Fibroblast of mammary gland (primary cell): ENCODE results near the gene USP16.

Experiments
- DNase-seq: peaks from one replicate; pipeline ENCODE4 v3.0.0-alpha.2; 2010; ENCODE audit warnings: low read depth
- H3K4me3 ChIP-seq: 2 replicates; pipeline ENCODE4 v1.5.1; 2011; ENCODE audit warnings: low read depth, mild to moderate bottlenecking, low read length, moderate library complexity; ENCODE audit not compliant: control insufficient read depth
- TF ChIP-seq, protein P1 (sequence below): conservative IDR thresholded peaks from 2 replicates; pipeline ENCODE4 v1.5.1; 2011; ENCODE audit warnings: low read depth, low read length, inconsistent platforms; ENCODE audit not compliant: control insufficient read depth, insufficient read depth

The USP16 gene

DNA sequence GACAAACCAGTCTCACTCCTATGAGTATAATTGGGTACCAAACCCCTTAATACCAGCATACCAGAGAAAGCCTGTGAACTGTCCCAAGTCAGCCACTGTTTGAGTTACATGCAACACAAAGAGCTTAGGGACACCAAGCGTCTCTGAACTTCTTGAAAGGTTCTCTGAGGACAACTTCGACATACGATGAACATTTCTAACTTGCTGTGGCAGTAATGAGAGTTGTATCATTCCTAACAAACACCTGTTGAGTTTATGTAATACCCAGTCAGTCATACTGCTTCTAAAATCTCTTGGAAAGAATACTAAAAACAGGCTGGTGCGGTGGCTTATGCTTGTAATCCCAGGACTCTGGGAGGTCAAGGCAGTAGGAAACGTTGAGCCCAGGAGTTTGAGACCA lies 30.6 kb downstream of the USP16 start:
- no peak overlapping the region for H3K4me3 ChIP-seq
- TF ChIP-seq, protein P1, sequence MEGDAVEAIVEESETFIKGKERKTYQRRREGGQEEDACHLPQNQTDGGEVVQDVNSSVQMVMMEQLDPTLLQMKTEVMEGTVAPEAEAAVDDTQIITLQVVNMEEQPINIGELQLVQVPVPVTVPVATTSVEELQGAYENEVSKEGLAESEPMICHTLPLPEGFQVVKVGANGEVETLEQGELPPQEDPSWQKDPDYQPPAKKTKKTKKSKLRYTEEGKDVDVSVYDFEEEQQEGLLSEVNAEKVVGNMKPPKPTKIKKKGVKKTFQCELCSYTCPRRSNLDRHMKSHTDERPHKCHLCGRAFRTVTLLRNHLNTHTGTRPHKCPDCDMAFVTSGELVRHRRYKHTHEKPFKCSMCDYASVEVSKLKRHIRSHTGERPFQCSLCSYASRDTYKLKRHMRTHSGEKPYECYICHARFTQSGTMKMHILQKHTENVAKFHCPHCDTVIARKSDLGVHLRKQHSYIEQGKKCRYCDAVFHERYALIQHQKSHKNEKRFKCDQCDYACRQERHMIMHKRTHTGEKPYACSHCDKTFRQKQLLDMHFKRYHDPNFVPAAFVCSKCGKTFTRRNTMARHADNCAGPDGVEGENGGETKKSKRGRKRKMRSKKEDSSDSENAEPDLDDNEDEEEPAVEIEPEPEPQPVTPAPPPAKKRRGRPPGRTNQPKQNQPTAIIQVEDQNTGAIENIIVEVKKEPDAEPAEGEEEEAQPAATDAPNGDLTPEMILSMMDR, result no peak
- no peak for DNase-seq

DNA sequence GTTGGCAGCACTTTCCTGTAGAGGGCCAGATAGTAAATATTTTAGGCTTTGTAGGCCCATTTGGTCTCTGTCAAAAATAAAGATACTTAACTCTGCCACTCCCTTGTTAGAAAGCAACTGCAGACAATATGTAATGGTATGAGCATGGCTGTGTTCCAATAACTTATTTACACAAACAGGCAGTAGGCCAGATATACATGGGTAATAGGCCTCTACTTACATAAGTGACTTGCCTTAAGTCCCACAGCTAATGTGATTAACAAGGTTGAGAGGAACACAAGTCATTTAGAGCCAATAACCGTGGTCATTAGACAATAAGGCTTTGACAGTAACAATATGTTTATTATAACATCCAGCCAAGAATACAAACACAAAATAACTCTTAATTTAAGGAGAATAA lies 31.5 kb downstream of the USP16 start:
- no peak overlapping the region for H3K4me3 ChIP-seq
- peak; percentile 12 for DNase-seq
- TF ChIP-seq, protein P1, result no peak

DNA sequence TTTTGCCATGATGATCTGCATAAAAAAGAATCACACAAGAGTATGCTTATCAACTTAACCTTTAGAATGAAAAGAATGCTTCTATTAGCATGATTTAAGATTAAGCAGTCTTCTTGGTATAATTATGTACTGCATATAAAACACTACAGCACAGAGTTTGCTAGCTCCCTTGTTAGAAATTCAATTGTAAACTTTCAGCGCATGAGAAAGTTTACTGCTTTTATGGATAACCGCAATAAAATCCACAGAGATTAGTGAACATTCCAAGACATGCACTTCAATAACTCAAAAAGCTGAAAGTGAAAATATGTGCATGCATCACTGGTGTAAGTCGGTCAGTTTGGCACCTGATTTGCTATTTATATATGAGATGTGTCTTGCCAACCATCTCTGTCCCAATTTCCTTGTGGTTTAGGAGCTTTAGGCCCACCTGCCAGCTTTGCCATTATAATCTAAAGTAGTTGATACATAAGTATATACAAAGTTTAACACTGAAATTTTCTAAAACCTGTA lies 32.1 kb downstream of the USP16 start:
- TF ChIP-seq, protein P1, result no peak
- H3K4me3 ChIP-seq, result no peak overlapping the region
- DNase-seq, result no peak

DNA sequence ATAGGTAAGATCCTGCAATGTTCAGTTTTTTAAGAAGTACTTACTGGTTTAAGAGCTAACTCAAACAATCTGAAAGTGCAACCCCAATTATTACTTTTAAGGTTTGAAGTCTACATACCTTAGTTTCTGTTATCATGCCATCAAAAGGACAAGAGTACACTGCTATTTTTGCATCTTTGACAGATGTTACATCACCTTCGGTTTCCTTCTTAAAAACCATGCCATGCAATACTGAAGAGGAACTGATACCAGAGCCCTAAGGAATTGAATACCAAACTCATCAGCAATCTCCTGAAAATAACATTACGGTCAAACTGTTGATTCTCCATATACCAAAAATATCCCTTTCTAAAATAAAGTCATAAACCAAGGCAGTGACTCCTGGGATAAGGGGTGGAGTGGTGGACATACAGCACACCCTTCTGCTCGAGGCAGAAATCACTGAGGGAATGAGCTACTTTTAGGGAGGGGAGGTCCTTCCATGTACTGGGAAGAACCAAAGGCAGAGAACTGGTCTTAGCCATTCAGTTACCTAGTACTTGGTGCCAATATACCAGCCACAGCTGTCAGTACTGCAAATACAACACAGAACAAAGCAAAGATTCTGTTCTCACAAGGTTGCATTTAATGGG lies 40.5 kb downstream of the USP16 start:
- no peak for DNase-seq
- no peak overlapping the region for H3K4me3 ChIP-seq
- TF ChIP-seq, protein P1, result no peak

DNA sequence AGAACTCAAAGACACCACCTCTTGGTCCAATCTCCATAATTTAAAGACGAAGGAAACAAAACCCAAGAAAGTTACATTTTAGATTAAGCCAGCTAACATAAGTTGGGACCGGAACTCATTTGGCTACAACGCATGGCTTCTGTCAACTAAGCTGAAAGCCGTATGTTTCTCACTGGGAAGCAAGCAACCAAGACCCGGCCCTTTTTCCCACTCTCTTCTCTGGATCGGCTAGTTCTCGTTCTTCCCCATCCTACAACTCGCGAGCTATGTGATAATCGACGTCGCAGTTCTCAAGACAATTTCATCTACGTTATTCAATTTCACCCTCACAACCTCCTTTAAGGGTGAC lies 48.4 kb downstream of the USP16 start:
- peak; percentile 35 for DNase-seq
- peak overlapping the region; percentile 99 for H3K4me3 ChIP-seq
- TF ChIP-seq, protein P1, result no peak

DNA sequence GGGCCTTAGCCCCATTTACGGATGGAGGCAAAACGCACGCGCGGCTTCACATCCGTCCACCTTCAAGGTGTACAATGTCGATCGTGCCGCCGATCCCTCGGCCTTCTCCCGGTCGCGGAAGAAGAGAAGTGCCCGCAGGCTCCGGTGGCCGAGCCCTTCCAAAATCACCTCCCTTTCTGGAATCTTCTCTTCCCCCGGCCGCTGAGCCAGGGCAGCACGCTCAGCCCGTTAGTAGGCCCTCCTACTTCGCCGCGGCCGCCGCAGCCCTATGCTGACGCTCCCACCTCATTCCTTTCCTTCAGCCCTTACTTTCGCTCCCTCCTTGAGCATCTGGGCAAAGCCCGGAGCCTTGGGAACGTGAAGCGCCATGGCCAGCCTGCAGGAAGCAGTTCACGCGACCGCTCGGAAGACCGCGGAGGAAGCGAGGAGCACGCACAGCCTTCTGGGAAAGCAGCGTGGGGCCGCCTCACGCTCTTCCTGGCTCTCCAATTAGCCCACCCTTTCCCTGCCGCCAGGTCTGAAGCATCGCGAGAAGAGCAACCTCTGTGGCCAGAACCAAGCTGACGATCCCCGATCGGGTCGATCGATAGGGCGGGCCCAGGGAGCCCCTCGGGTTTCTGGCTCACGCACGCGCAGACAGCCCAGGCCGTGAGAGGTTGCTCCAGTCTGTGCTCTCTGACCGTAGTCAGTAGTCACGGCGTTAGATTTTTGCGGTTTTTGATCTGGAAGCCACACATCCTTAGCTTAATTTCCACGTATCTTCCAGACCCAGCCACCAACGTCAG lies 48.9 kb downstream of the USP16 start, which contains the start of gene CCT8:
TSS of gene CCT8 (minus strand) at position 427 of the 785 bp plus-strand sequence. CDS start at position 369, 58 bp downstream.
- peak; percentile 100 for DNase-seq
- peak within 1 kb of the TSS; percentile 99 for H3K4me3 ChIP-seq
- TF ChIP-seq, protein P1, result no peak
